Breast epithelium (tissue), 4 donors: ENCODE data around the gene ABCB8. TPM values are rescaled to one million over a fixed set of nuclear protein-coding genes. Genes with fewer than 3 reads are reported as not detected.
"Not testable (repeated sequence)": the region's sequence is repeated elsewhere in the genome, so short reads cannot be mapped to it uniquely, and the experiment has no call there.

ENCODE experiments used
- DNase-seq, 2 donors: peaks; one replicate each; pipeline ENCODE4 v3.0.0-alpha.2; 2019; ENCODE audit warnings: low spot score in 2 of 2
- H3K27ac ChIP-seq, 2 donors: fragments of 200-600 bp; sonication (generic) in 1 of 2; one replicate each; pipeline ENCODE4 v1.5.1; 2016 to 2019; ENCODE audit warnings: mild to moderate bottlenecking in 1 of 2
- H3K27me3 ChIP-seq, 2 donors: fragments of 200-600 bp; sonication (generic) in 1 of 2; one replicate each; pipeline versions ENCODE4 v1.5.1 to v1.6.0; 2017 to 2019; ENCODE audit warnings: control low read depth in 1 of 2, mild to moderate bottlenecking in 1 of 2
- H3K36me3 ChIP-seq: fragments of 200-600 bp; one replicate; pipeline ENCODE4 v1.5.1; 2019
- H3K4me1 ChIP-seq, 2 donors: fragments of 200-600 bp; sonication (generic); one replicate each; pipeline ENCODE4 v1.5.1; 2016 to 2019; ENCODE audit warnings: control low read depth in 1 of 2
- H3K4me3 ChIP-seq, 3 donors: fragments of 200-600 bp; sonication (generic); 1 replicate in 2 of 3; 2 replicates in 1 of 3; pipeline ENCODE4 v1.5.1; 2016 to 2019; ENCODE audit warnings: mild to moderate bottlenecking in 3 of 3, moderate library complexity in 2 of 3
- H3K9me3 ChIP-seq, 2 donors: fragments of 200-600 bp; sonication (generic) in 1 of 2; one replicate each; pipeline ENCODE4 v1.5.1; 2016 to 2019; ENCODE audit warnings: control low read depth in 1 of 2
- CTCF ChIP-seq, 3 donors: fragments of 450-650 bp; IDR thresholded peaks; one replicate each; pipeline ENCODE4 v1.5.1; 2016 to 2017; ENCODE audit warnings: antibody characterized with exemption in 3 of 3, mild to moderate bottlenecking in 3 of 3, moderate library complexity in 3 of 3
- POLR2A ChIP-seq: fragments of 450-650 bp; IDR thresholded peaks from one replicate; pipeline ENCODE4 v1.6.1; 2016; ENCODE audit warnings: antibody characterized with exemption, mild to moderate bottlenecking, moderate library complexity
- POLR2AphosphoS5 ChIP-seq, 3 donors: sonication (generic); formaldehyde crosslinking; IDR thresholded peaks; one replicate each; pipeline ENCODE4 v1.6.1; 2017; ENCODE audit warnings: antibody characterized with exemption in 3 of 3
- intact Hi-C: fragments of 100-400 bp; cut with DNase I; formaldehyde crosslinking; loops from one replicate; pipeline ENCODE4 v1.15.1; 2023; ENCODE audit warnings: low total_unique reads
- total RNA-seq, 3 donors: library from RNA; depleted of rRNA; stranded (reverse); fragments of >200 nt; gene quantifications; one replicate each; pipeline ENCODE4 v1.1.0, GENCODE V29; 2016

The ABCB8 gene
- total RNA-seq, 3 donors from 2014 or later, result 14.7 to 19.3 (median 17.6) TPM

GRCh38 chr7:151040616-151041375, 12.5 kb downstream of the ABCB8 start:
- Histone ChIP-seq H3K36me3 (peaks cover 7% of the 10 kb centered on the region), H3K27me3 (no peaks in the 10 kb centered on the region), H3K4me1 (no peaks in the 10 kb centered on the region), H3K9me3 (no peaks in the 10 kb centered on the region), H3K27ac (no peak overlapping the region), H3K4me3 (no peak overlapping the region)
- no peak for DNase-seq
- no peak for TF ChIP-seq CTCF (IDR thresholded peaks at IDR 0.05)
- intact Hi-C loops, result no loop called here

GRCh38 chr7:151043449-151043848, 15.2 kb downstream of the ABCB8 start:
- intact Hi-C loops, H3K36me3 ChIP-seq: not testable (repeated sequence)

GRCh38 chr7:151043959-151044358, 15.7 kb downstream of the ABCB8 start:
- no peak for TF ChIP-seq POLR2A
- no peak for TF ChIP-seq POLR2AphosphoS5 (IDR thresholded peaks at IDR 0.05)
- TF ChIP-seq CTCF (IDR thresholded peaks at IDR 0.05), result no peak
- H3K27me3 ChIP-seq, result no peaks in the 10 kb centered on the region
- no peak overlapping the region for H3K4me3 ChIP-seq
- no peaks in the 10 kb centered on the region for H3K9me3 ChIP-seq
- no peak overlapping the region for H3K27ac ChIP-seq
- DNase-seq, result no peak
- intact Hi-C loops, result no loop called here
- peaks cover 0 to 6% of the 10 kb centered on the region in 2 donors for H3K4me1 ChIP-seq
- no peaks in the 10 kb centered on the region for H3K36me3 ChIP-seq

More at GRCh38 chr7:151043449-151043848, 15.2 kb downstream of the ABCB8 start:
- H3K27me3 ChIP-seq, H3K9me3 ChIP-seq, DNase-seq, H3K27ac ChIP-seq, H3K4me3 ChIP-seq, H3K4me1 ChIP-seq: not testable (repeated sequence)

- peaks cover 0 to 6% of the 10 kb centered on the region in 2 donors for H3K4me1 ChIP-seq
- H3K27ac ChIP-seq, result no peak overlapping the region
- no peak for DNase-seq
- no peaks in the 10 kb centered on the region for H3K27me3 ChIP-seq
- intact Hi-C loops, result loop anchor here (1.0 kb wide), 1 partner anchor 50 kb away; no protein-coding TSS in a partner anchor
- H3K36me3 ChIP-seq, result no peaks in the 10 kb centered on the region
- H3K9me3 ChIP-seq, result no peaks in the 10 kb centered on the region
- no peak overlapping the region for H3K4me3 ChIP-seq
- TF ChIP-seq POLR2AphosphoS5 (IDR thresholded peaks at IDR 0.05) (no peak), POLR2A (no peak), CTCF (IDR thresholded peaks at IDR 0.05) (no peak)
These were observed 17.0 kb downstream of the ABCB8 start for GRCh38 chr7:151045262-151045661.

- DNase-seq, result no peak
- no peak overlapping the region for H3K4me3 ChIP-seq
- H3K4me1 ChIP-seq, result peaks cover 0 to 8% of the 10 kb centered on the region in 2 donors
- no peaks in the 10 kb centered on the region for H3K9me3 ChIP-seq
- TF ChIP-seq POLR2AphosphoS5 (IDR thresholded peaks at IDR 0.05) (no peak), POLR2A (no peak)
- H3K36me3 ChIP-seq, result no peaks in the 10 kb centered on the region
- intact Hi-C loops, result loop anchor here (1.0 kb wide), 1 partner anchor 51 kb away; no protein-coding TSS in a partner anchor
- H3K27me3 ChIP-seq, result no peaks in the 10 kb centered on the region
- no peak overlapping the region for H3K27ac ChIP-seq
These were observed 17.7 kb downstream of the ABCB8 start for GRCh38 chr7:151045967-151046366.
